Measurements from ENCODE around the gene B4GALNT3. TPM values are rescaled to one million over a fixed set of nuclear protein-coding genes. Genes with fewer than 3 reads are reported as not detected.
A peak's percentile ranks its signal among the peaks of the same experiment; 100 is the strongest.

The B4GALNT3 gene
- total and polyA plus RNA-seq, 2 of the 13 experiments (the other 11 are each of a cell fraction or from before 2014, with no cell fraction given), result 3.2 to 4.4 TPM

- TF ChIP-seq ZSCAN25 (CRISPR knock-in tag; IDR thresholded peaks at IDR 0.05), result peak; percentile 81; the same call in 1 of the 2 replicates
- peak; percentile 99 for TF ChIP-seq SALL1 (CRISPR knock-in tag; IDR thresholded peaks at IDR 0.05)
- TF ChIP-seq RORA (CRISPR knock-in tag; IDR thresholded peaks at IDR 0.05), result no peak
- no peak for TF ChIP-seq ZBTB14 (CRISPR knock-in tag; IDR thresholded peaks at IDR 0.05)
- TF ChIP-seq ZNF230 (CRISPR knock-in tag; IDR thresholded peaks at IDR 0.05), result no peak
- peak; percentile 26; the same call in 1 of the 2 replicates for TF ChIP-seq ZNF724P (CRISPR knock-in tag; IDR thresholded peaks at IDR 0.05; ENCODE audit: borderline replicate concordance)
- TF ChIP-seq KLF13 (CRISPR knock-in tag; IDR thresholded peaks at IDR 0.05), result no peak
- TF ChIP-seq PBX2 (CRISPR knock-in tag; IDR thresholded peaks at IDR 0.05), result peak; percentile 50; the same call in 1 of the 2 replicates
- TF ChIP-seq TEAD2 (CRISPR knock-in tag; IDR thresholded peaks at IDR 0.05), result no peak
- no peak; the same call in 1 of the 2 replicates for TF ChIP-seq ZNF275 (CRISPR knock-in tag; IDR thresholded peaks at IDR 0.05; ENCODE audit: borderline replicate concordance)
- no peak for TF ChIP-seq ZNF83 (CRISPR knock-in tag; IDR thresholded peaks at IDR 0.05; ENCODE audit: borderline replicate concordance)
- peak; percentile 95 for TF ChIP-seq DPF2 (CRISPR knock-in tag; IDR thresholded peaks at IDR 0.05; ENCODE audit: borderline replicate concordance, low read depth)
- no peak for TF ChIP-seq KLF11 (CRISPR knock-in tag; IDR thresholded peaks at IDR 0.05)
- TF ChIP-seq ZNF367 (CRISPR knock-in tag; IDR thresholded peaks at IDR 0.05; ENCODE audit: borderline replicate concordance), result no peak
- 0 out of 2 replicates have a peak, but pooled peaks have one; percentile 42 for TF ChIP-seq ZNF256 (CRISPR knock-in tag; conservative IDR thresholded peaks at IDR 0.05)
- no peak for TF ChIP-seq ZNF615 (CRISPR knock-in tag; IDR thresholded peaks at IDR 0.05; ENCODE audit: borderline replicate concordance)
Measured at GRCh38 chr12:585062-586061, 125.6 kb downstream of the B4GALNT3 start (continued).
